ENCODE measurements around the gene KIF3A.

GRCh38 chr5:132671000-132671399 is 66.3 kb downstream of the KIF3A start:
- TF ChIP-seq, protein P1, sequence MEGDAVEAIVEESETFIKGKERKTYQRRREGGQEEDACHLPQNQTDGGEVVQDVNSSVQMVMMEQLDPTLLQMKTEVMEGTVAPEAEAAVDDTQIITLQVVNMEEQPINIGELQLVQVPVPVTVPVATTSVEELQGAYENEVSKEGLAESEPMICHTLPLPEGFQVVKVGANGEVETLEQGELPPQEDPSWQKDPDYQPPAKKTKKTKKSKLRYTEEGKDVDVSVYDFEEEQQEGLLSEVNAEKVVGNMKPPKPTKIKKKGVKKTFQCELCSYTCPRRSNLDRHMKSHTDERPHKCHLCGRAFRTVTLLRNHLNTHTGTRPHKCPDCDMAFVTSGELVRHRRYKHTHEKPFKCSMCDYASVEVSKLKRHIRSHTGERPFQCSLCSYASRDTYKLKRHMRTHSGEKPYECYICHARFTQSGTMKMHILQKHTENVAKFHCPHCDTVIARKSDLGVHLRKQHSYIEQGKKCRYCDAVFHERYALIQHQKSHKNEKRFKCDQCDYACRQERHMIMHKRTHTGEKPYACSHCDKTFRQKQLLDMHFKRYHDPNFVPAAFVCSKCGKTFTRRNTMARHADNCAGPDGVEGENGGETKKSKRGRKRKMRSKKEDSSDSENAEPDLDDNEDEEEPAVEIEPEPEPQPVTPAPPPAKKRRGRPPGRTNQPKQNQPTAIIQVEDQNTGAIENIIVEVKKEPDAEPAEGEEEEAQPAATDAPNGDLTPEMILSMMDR (IDR thresholded peaks at IDR 0.05) = no peak
- no peak for TF ChIP-seq EP300 (IDR thresholded peaks at IDR 0.05)
- TF ChIP-seq POLR2AphosphoS5 (IDR thresholded peaks at IDR 0.05) = no peak
- no peak for TF ChIP-seq POLR2A (IDR thresholded peaks at IDR 0.05)
